Suppressor macrophage treated with lipopolysaccharide for 4 hours (primary cell): Measurements from ENCODE around the gene DENND1A.
A peak's percentile ranks its signal among the peaks of the same experiment; 100 is the strongest.
"Not testable (repeated sequence)": the region's sequence is repeated elsewhere in the genome, so short reads cannot be mapped to it uniquely, and the experiment has no call there.

Source experiments
- DNase-seq: peaks from one replicate; pipeline ENCODE4 v3.0.0-alpha.2; 2020

Gene DENND1A

GRCh38 chr9:123861086-123861755, 68.7 kb downstream of the DENND1A start:
- DNase-seq: no peak

DNA sequence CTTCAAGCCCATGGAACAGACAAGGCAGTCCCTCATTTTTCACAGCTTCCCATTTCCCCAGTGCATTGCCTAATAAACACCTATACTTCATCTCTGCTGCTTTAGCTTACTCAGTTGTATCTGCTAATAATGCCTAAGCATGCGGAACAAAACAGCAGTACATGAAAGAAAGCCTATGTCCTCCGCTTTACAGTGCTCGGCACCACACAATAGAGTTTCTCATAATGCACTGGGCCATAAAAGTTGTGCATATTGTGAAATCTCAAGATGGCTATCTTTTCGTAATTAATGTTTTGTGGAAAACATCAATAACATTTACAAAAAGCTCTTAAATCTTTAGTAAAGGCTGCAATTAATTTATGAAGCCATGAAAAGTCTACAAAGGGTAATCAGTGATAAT, 69.3 kb downstream of the DENND1A start:
- DNase-seq: no peak

DNA sequence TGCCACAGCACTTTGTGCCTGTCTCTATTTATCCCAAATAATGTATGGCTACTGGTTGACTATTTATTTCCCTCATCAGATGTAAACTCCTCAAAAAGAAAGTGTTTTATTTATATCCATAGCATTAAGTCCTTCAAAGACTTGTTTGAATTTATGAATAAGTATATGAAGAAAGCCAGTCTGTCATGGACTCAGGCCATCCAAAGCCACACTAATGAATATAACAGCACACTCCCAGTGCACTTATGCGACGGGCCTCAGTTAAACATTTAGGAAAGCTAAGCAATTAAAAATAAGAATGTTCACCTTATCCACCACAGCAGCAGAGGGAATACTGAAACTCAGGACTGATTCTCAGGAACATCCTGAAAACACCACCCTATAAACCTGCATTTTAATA, 77.5 kb downstream of the DENND1A start:
- DNase-seq: no peak

GRCh38 chr9:123851851-123852250, 78.1 kb downstream of the DENND1A start:
- DNase-seq: no peak

DNA sequence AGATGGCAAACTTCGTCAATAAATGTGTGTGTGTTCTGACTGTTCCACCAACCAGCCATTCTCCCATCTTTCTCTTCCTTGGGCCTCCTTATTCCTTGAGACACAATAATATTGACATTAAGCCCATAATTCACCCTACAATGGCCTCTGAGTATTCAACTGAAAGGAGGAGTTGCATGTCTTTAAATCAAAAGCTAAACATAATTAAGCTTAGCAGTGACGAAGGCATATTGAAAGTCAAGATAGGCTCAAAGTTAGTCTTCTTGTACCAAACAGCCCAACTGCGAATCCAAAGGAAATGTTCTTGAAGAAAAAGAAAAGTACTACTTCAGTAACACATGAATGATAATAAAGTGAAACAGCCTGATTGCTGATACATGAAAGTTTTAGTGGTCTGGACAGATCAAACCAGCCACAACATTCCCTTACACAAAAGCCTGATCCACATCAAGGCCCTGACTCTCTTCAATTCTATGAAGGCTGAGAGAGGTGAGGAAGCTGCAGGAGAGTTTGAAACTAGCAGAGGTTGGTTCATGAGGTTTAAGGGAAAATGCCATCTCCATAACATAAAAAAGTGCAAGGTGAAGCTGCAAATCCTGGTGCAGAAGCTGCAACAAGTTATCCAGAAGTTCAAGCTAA, 81.4 kb downstream of the DENND1A start:
- no peak for DNase-seq

GRCh38 chr9:123846966-123847365, 83.0 kb downstream of the DENND1A start:
- no peak for DNase-seq

DNA sequence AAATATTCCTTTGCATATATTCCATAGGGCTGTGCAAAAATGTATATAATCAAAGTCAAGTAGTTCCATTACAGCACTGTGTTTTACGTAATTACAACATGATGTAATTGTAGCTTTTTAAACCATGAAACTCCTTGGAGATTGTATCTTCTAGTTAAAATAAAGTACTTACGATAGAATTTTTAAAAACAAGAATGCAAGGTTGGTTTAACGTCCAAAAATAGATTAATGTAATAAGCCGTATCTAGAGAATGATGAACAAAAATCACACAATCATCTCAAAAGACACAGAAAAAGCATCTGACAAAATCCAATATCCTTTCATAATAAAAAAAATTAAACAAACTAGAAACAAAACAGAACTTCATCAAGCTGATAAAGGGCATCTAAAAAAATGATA, 86.2 kb downstream of the DENND1A start:
- no peak for DNase-seq

GRCh38 chr9:123835821-123836220, 94.1 kb downstream of the DENND1A start:
- no peak for DNase-seq

- peak; percentile 79 for DNase-seq
These were observed 94.9 kb downstream of the DENND1A start for GRCh38 chr9:123834889-123835562.

- DNase-seq: no peak
These were observed 95.6 kb downstream of the DENND1A start for GRCh38 chr9:123834218-123834888.

DNA sequence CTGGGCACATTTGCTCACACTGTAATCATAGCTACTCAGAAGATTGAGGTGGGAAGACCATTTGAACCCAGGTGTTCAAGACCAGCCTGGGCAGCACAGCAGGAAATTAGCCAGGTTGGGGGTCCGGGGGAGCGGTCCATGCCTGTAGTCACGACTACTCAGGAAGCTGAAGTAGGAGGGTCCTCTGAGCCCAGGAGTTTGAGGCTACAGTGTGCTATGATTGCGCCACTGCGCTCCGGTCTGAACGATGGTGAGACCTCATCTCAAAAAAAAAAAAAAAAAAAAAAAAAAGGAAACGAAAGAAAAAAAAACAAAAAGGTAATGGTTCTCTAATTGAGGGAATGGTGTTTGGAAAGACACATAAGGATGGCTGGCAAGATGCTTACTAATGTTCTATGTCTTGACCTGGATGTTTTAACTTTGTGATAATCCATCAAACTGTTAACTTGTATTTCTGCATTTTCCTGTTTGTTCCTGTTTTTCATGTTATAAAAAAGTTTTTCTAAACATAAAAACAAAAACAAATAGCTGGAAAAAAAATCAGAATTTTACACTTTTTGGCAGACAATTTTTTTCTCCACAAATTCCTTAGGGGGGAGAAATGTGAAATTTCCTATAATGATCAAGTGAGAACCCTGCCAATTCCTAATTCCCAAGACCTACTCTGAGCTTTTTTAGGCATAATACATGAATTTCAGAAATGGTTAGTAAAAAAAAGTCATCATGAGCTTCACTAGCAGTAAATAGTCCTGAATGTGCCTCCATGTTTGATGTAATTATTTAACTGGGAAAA, 96.9 kb downstream of the DENND1A start:
- DNase-seq: peak; percentile 26

GRCh38 chr9:123832176-123832575, 97.8 kb downstream of the DENND1A start:
- no peak for DNase-seq

DNA sequence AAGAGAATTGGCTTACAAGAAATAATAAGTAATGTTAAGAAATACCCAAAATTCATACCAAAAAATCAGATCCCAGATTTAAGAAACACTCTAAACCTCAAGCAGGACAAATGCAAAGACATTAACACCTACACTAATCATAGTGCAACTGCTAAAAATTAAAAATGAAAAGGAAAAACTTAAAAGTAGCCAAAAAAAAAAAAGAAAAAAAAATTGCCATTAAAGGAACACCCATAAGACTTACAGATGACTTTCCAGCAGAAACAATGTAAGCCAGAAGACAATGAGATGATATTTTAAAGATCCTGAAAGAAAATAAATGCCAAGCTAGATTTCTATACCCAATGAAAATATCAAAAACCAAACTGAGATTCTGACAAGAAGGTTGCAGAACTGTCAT, 101.5 kb downstream of the DENND1A start:
- DNase-seq: no peak

- DNase-seq: no peak
These were observed 104.4 kb downstream of the DENND1A start for GRCh38 chr9:123825342-123826060.

- DNase-seq: no peak
These were observed 106.6 kb downstream of the DENND1A start for GRCh38 chr9:123823194-123823947.

- DNase-seq: no peak
These were observed 108.3 kb downstream of the DENND1A start for GRCh38 chr9:123821619-123822018.

DNA sequence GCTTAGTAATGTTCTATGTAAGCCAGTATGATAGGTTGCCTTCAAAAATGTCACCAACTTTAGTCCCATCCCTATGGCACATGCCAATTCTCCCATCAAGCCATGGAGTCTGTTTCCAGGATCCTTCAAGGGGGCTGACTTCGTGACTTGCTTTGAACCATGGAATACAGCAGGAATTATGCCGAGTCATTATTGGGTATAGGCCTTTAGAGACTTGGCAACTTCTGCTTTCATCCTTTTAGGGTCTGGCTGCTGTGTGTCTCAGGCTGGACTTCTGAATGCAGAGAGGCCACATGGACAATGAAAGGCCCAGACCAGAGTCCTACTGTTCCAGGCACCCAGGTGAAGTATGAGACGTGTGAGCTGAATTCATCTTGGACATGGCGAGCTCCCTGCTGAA, 109.8 kb downstream of the DENND1A start:
- peak; percentile 13 for DNase-seq

- no peak for DNase-seq
These were observed 113.0 kb downstream of the DENND1A start for GRCh38 chr9:123816817-123817472.

GRCh38 chr9:123815856-123816255, 114.1 kb downstream of the DENND1A start:
- DNase-seq: not testable (repeated sequence)

DNA sequence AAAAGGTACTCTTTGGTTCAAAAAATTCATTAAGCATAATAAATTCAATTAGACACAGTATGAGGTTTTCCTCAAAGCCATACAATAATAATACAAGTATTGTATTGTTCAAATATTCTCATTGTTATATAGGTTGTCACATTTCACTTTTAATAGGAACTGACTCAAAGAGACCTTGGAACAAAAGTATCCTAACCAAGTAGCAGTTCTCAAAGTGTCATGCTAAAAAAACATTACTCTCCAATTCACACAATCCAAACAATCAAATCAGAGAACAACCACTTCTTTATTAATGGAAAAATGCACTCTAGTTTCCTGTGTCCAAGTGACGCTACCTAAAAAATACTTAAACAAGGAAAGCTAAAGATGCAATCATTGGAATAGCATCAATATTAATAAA, 115.4 kb downstream of the DENND1A start:
- no peak for DNase-seq

GRCh38 chr9:123812984-123813383, 116.9 kb downstream of the DENND1A start:
- DNase-seq: no peak
